HEK293 (cell line): Measurements from ENCODE around the gene ZNF829.

Source experiments
- CTCF ChIA-PET: fragments of 350-600 bp; formaldehyde crosslinking; extraction: SDS; loops from one replicate; lab custom pipeline; 2021; ENCODE audit warnings: antibody characterized with exemption; lab: Yijun Ruan, JAX
- POLR2A ChIA-PET: fragments of 300-600 bp; formaldehyde crosslinking; extraction: SDS; loops from one replicate; lab custom pipeline; 2020; ENCODE audit warnings: antibody characterized with exemption, inconsistent platforms; lab: Yijun Ruan, JAX
- H3K27ac ChIP-seq: fragments of 200-500 bp; sonication (Bioruptor generic); 2 replicates; pipeline ENCODE4 v1.5.1; 2014; ENCODE audit warnings: low read depth, low read length, control low read depth, inconsistent platforms; ENCODE audit errors: extremely low read depth
- H3K36me3 ChIP-seq, 2 experiments: fragments of 200-500 bp in 1 of 2; sonication (Bioruptor generic) in 1 of 2; 1 replicate in 1 of 2; 2 replicates in 1 of 2; pipeline ENCODE4 v1.5.1; 2014 to 2017; ENCODE audit warnings: inconsistent platforms in 2 of 2, low read length in 2 of 2; ENCODE audit not compliant: control insufficient read depth in 2 of 2, insufficient read depth in 1 of 2
- H3K4me1 ChIP-seq: fragments of 200-500 bp; sonication (Bioruptor generic); 2 replicates; pipeline ENCODE4 v1.5.1; 2014; ENCODE audit warnings: mild to moderate bottlenecking, low read length, inconsistent platforms; ENCODE audit not compliant: control insufficient read depth, insufficient read depth
- H3K4me3 ChIP-seq: 2 replicates; pipeline ENCODE4 v1.5.1; 2011; ENCODE audit warnings: low read depth, mild to moderate bottlenecking, control low read depth, low read length, moderate library complexity
- H3K9me3 ChIP-seq: fragments of 200-500 bp; sonication (Bioruptor generic); 2 replicates; pipeline ENCODE4 v1.5.1; 2014; ENCODE audit warnings: low read depth, low read length, inconsistent platforms; ENCODE audit not compliant: control insufficient read depth, insufficient read depth
- GLI4 ChIP-seq: fragments of 450-650 bp; formaldehyde crosslinking; IDR thresholded peaks from 2 replicates; pipeline ENCODE4 v1.5.1; 2016; ENCODE audit warnings: missing biosample characterization, missing genetic modification characterization
- PRDM1 ChIP-seq: fragments of 450-650 bp; formaldehyde crosslinking; IDR thresholded peaks from 2 replicates; pipeline ENCODE4; 2016; ENCODE audit warnings: missing biosample characterization, missing genetic modification characterization
- PRDM10 ChIP-seq: fragments of 450-650 bp; formaldehyde crosslinking; IDR thresholded peaks from 2 replicates; pipeline ENCODE4 v1.5.1; 2016; ENCODE audit warnings: missing biosample characterization, missing genetic modification characterization
- RBAK ChIP-seq: fragments of 450-650 bp; formaldehyde crosslinking; IDR thresholded peaks from 2 replicates; pipeline ENCODE4 v1.5.1; 2016; ENCODE audit warnings: missing biosample characterization, missing genetic modification characterization
- SETDB1 ChIP-seq: IDR thresholded peaks from one replicate; pipeline ENCODE4 v1.6.1; 2017; ENCODE audit warnings: mild to moderate bottlenecking, low read length, moderate library complexity, mixed read lengths; ENCODE audit not compliant: insufficient read length
- TCF7L2 ChIP-seq: IDR thresholded peaks from 2 replicates; pipeline ENCODE4 v1.6.1; 2011; ENCODE audit warnings: low read depth, mild to moderate bottlenecking, inconsistent platforms, low read length, moderate library complexity, borderline replicate concordance
- ZBTB26 ChIP-seq: fragments of 450-650 bp; formaldehyde crosslinking; optimal IDR thresholded peaks from 2 replicates; pipeline ENCODE3; 2016; ENCODE audit warnings: missing biosample characterization, mild to moderate bottlenecking, missing genetic modification characterization
- ZBTB7A ChIP-seq: fragments of 450-650 bp; formaldehyde crosslinking; IDR thresholded peaks from 2 replicates; pipeline ENCODE4 v1.5.1; 2016; ENCODE audit warnings: low read depth, missing biosample characterization, missing genetic modification characterization
- ZNF138 ChIP-seq: fragments of 450-650 bp; formaldehyde crosslinking; IDR thresholded peaks from 2 replicates; pipeline ENCODE4 v1.5.1; 2016; ENCODE audit warnings: missing biosample characterization, missing genetic modification characterization, borderline replicate concordance
- ZNF175 ChIP-seq: fragments of 450-650 bp; formaldehyde crosslinking; IDR thresholded peaks from 2 replicates; pipeline ENCODE4 v1.5.1; 2016; ENCODE audit warnings: missing biosample characterization, missing genetic modification characterization
- ZNF239 ChIP-seq: fragments of 450-650 bp; formaldehyde crosslinking; IDR thresholded peaks from 2 replicates; pipeline ENCODE4 v1.5.1; 2016; ENCODE audit warnings: missing biosample characterization, missing genetic modification characterization
- ZNF26 ChIP-seq: fragments of 450-650 bp; formaldehyde crosslinking; IDR thresholded peaks from 2 replicates; pipeline ENCODE4 v1.5.1; 2016; ENCODE audit warnings: missing biosample characterization, missing genetic modification characterization
- ZNF311 ChIP-seq: fragments of 450-650 bp; formaldehyde crosslinking; IDR thresholded peaks from 2 replicates; pipeline ENCODE4 v1.5.1; 2017; ENCODE audit warnings: missing biosample characterization, missing genetic modification characterization, borderline replicate concordance
- ZNF366 ChIP-seq: fragments of 450-650 bp; formaldehyde crosslinking; conservative IDR thresholded peaks from 2 replicates; pipeline ENCODE4 v1.5.1; 2016; ENCODE audit warnings: missing biosample characterization, missing genetic modification characterization
- ZNF416 ChIP-seq: fragments of 450-650 bp; formaldehyde crosslinking; IDR thresholded peaks from 2 replicates; pipeline ENCODE4 v1.5.1; 2016; ENCODE audit warnings: missing biosample characterization, missing genetic modification characterization
- ZNF555 ChIP-seq: fragments of 450-650 bp; formaldehyde crosslinking; conservative IDR thresholded peaks from 2 replicates; pipeline ENCODE4 v1.5.1; 2017; ENCODE audit warnings: missing biosample characterization, mild to moderate bottlenecking, missing genetic modification characterization, inconsistent platforms
- ZNF639 ChIP-seq: fragments of 450-650 bp; formaldehyde crosslinking; IDR thresholded peaks from 2 replicates; pipeline ENCODE4 v1.5.1; 2016; ENCODE audit warnings: missing biosample characterization, missing genetic modification characterization
- ZNF830 ChIP-seq: fragments of 450-650 bp; IDR thresholded peaks from 2 replicates; pipeline ENCODE4 v1.5.0; 2018; ENCODE audit warnings: missing biosample characterization, missing genetic modification characterization, low read depth, mild to moderate bottlenecking, moderate library complexity
- ZSCAN5A ChIP-seq: fragments of 450-650 bp; formaldehyde crosslinking; IDR thresholded peaks from 2 replicates; pipeline ENCODE4 v1.5.1; 2016; ENCODE audit warnings: missing biosample characterization, missing genetic modification characterization
- TF ChIP-seq, protein P1 (sequence below): fragments of 450-650 bp; formaldehyde crosslinking; IDR thresholded peaks from 2 replicates; pipeline ENCODE4 v1.5.1; 2017; ENCODE audit warnings: missing biosample characterization, missing genetic modification characterization
- TF ChIP-seq, protein P2 (sequence below): fragments of 450-650 bp; formaldehyde crosslinking; IDR thresholded peaks from 2 replicates; pipeline ENCODE4 v1.5.0; 2017; ENCODE audit warnings: missing biosample characterization, missing genetic modification characterization, borderline replicate concordance

Gene ZNF829

GRCh38 chr19:36915992-36916830, at the start of gene ZNF829, which contains the start of gene ZNF568:
ZNF829 (minus strand) TSS chr19:36916291; CDS start chr19:36915167, 1,124 bp downstream.
ZNF568 (plus strand) TSS chr19:36916332; CDS start chr19:36922771, 6,439 bp downstream.
- CTCF ChIA-PET, result interaction anchor here (0.6 to 1.0 kb wide), 6 partner anchors 10 to 195 kb away, joined by 3 read pairs; no protein-coding TSS in a partner anchor
- Histone ChIP-seq H3K27ac (peak within 1 kb of the TSS; percentile 88), H3K4me3 (peak within 1 kb of the TSS; percentile 48), H3K9me3 (peaks cover 21% of the 10 kb centered on the region), H3K4me1 (0 out of 2 replicates have a peak, but pooled peaks cover 3% of the 10 kb centered on the region), H3K36me3 (peaks cover 69 to 70% of the 10 kb centered on the region in 2 experiments)
- POLR2A ChIA-PET, result interaction anchor here (0.6 to 1.2 kb wide), 4 partner anchors 66 to 344 kb away, joined by 3 to 6 read pairs (median 3); partner anchors contain the start of genes ZNF345 and ZNF420
- TF ChIP-seq ZNF175 (tag by site-specific recombination), result no peak
- TF ChIP-seq ZNF311 (tag by site-specific recombination), result no peak
- no peak for TF ChIP-seq ZNF138 (tag by site-specific recombination)
- TF ChIP-seq PRDM1 (tag by site-specific recombination), result no peak
- peak; percentile 95 for TF ChIP-seq TCF7L2
- peak; percentile 94 for TF ChIP-seq ZNF416
- peak; percentile 94; the same call in 1 of the 2 replicates for TF ChIP-seq ZSCAN5A (tag by site-specific recombination)
- peak; percentile 83; the same call in 1 of the 2 replicates for TF ChIP-seq ZNF639 (tag by site-specific recombination)
- peak; percentile 76 for TF ChIP-seq PRDM10
- TF ChIP-seq, protein P1, sequence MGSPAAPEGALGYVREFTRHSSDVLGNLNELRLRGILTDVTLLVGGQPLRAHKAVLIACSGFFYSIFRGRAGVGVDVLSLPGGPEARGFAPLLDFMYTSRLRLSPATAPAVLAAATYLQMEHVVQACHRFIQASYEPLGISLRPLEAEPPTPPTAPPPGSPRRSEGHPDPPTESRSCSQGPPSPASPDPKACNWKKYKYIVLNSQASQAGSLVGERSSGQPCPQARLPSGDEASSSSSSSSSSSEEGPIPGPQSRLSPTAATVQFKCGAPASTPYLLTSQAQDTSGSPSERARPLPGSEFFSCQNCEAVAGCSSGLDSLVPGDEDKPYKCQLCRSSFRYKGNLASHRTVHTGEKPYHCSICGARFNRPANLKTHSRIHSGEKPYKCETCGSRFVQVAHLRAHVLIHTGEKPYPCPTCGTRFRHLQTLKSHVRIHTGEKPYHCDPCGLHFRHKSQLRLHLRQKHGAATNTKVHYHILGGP, result no peak; the same call in 1 of the 2 replicates
- TF ChIP-seq, protein P2, sequence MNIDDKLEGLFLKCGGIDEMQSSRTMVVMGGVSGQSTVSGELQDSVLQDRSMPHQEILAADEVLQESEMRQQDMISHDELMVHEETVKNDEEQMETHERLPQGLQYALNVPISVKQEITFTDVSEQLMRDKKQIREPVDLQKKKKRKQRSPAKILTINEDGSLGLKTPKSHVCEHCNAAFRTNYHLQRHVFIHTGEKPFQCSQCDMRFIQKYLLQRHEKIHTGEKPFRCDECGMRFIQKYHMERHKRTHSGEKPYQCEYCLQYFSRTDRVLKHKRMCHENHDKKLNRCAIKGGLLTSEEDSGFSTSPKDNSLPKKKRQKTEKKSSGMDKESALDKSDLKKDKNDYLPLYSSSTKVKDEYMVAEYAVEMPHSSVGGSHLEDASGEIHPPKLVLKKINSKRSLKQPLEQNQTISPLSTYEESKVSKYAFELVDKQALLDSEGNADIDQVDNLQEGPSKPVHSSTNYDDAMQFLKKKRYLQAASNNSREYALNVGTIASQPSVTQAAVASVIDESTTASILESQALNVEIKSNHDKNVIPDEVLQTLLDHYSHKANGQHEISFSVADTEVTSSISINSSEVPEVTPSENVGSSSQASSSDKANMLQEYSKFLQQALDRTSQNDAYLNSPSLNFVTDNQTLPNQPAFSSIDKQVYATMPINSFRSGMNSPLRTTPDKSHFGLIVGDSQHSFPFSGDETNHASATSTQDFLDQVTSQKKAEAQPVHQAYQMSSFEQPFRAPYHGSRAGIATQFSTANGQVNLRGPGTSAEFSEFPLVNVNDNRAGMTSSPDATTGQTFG (tag by site-specific recombination), result no peak
- peak; percentile 91 for TF ChIP-seq ZNF366 (tag by site-specific recombination)
- TF ChIP-seq SETDB1, result no peak
- no peak for TF ChIP-seq ZNF555 (tag by site-specific recombination)
- peak; percentile 93 for TF ChIP-seq ZBTB26 (tag by site-specific recombination)
- TF ChIP-seq GLI4 (tag by site-specific recombination), result no peak; the same call in 1 of the 2 replicates
- TF ChIP-seq RBAK (tag by site-specific recombination), result peak; percentile 95
- peak; percentile 82; the same call in 1 of the 2 replicates for TF ChIP-seq ZNF239 (tag by site-specific recombination)
- TF ChIP-seq ZNF830 (tag by site-specific recombination), result no peak
- TF ChIP-seq ZBTB7A (tag by site-specific recombination), result peak; percentile 96
- no peak for TF ChIP-seq ZNF26
